ENCODE results near the gene NPPA. TPM values are rescaled to one million over a fixed set of nuclear protein-coding genes. Genes with fewer than 3 reads are reported as not detected.
A peak's percentile ranks its signal among the peaks of the same experiment; 100 is the strongest.

The NPPA gene
- total and polyA plus RNA-seq, 9 of the 15 experiments (the other 6 are each of a cell fraction or from before 2014, with no cell fraction given): not detected

DNA sequence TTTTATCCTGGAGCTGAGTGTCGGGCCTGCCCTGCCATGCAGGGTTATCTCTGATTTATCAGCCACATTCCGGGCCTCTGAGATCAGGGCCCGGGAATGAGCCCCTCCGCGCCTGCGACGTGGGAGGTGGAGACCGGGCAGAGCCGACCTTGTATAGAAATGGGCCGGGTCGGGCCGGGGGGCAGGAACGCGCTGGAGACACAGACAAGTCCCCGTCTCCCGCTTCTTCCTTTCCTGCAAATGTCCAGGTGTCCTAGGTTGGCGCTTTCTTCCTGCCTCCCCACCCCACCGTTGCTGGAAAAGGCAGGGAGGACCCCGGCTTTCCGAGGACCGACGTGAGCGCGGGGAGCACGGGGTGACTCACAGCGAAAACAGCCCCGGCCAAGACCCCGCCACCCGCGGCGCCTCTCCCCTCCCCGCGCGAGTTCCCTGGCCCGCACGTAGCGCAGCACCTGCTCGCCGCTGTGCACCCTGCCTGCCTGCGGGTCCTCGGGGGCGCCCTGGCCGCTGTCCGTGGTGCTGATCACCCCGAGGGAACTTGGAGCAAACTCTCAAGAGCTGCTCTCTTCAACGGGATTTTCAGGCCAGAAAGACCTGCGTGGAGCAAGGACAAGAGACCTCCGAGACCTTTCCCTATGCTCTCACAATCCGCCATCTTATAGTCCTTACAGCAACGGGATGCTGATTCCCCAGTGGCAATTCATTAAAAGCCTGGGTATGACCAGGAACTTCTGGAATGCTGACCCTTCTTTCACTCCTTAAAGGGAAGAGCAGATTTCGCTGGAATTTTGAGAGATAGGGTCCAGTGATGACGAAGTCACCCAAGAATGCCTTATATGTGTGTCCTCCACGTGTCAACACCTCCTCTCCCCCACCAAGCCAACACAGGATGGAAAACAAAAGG is 11.6 kb upstream of the NPPA start:
- ChIA-PET POLR2A (interaction anchor here (0.6 to 1.6 kb wide), 6 partner anchors 11 to 195 kb away, joined by 3 to 17 read pairs (median 3); partner anchors contain the start of genes FBXO6 and NPPA), CTCF (ENCODE audit: low intra/inter-chr PET ratio) (no interaction called here)
- DNase-seq (ENCODE audit: extremely low read depth in 1 of 4, low spot score in 3 of 4) (peak; percentile 89 to 97 (median 94)), ATAC-seq (peak; percentile 99), FAIRE-seq (peak; percentile 74)
- Histone ChIP-seq H3K4me1 (replicated peaks in 1 of 2; ENCODE audit: control insufficient read depth in 2 of 2, insufficient read depth in 2 of 2, low read length in 2 of 2) (peaks cover 0 to 10% of the 10 kb centered on the region in 2 experiments; a peak in 2 of 5 replicates), H3K4me3 (no peak overlapping the region), H2AFZ (ENCODE audit: low read depth, low read length) (no peak overlapping the region), H3K9me3 (replicated peaks; ENCODE audit: control insufficient read depth, insufficient read depth, low read depth, low read length) (no peaks in the 10 kb centered on the region), H4K20me1 (replicated peaks; ENCODE audit: control insufficient read depth, insufficient read depth, low read length) (peaks cover 16% of the 10 kb centered on the region), H3K9me1 (ENCODE audit: control insufficient read depth, insufficient read depth, low read length) (no peaks in the 10 kb centered on the region), H3K4me2 (ENCODE audit: insufficient read depth, low read length) (no peak overlapping the region), H3K36me3 (ENCODE audit: control insufficient read depth, insufficient read depth, low read length) (no peaks in the 10 kb centered on the region), H3K79me2 (ENCODE audit: control insufficient read depth, insufficient read depth, low read length) (no peaks in the 10 kb centered on the region), H3K27me3 (ENCODE audit: control insufficient read depth in 2 of 2, insufficient read depth in 2 of 2, low read length in 2 of 2) (peaks cover 40 to 45% of the 10 kb centered on the region in 2 experiments; a peak in 4 of 5 replicates), H3K27ac (ENCODE audit: extremely low read depth, low read depth, low read length) (no peak overlapping the region), H3K9ac (ENCODE audit: insufficient read depth in 1 of 2, low read depth in 2 of 2, low read length in 2 of 2) (no peak overlapping the region)
- 1% methylated on average over 52 of the region's 53 CpGs for WGBS (ENCODE audit: insufficient coverage, low coverage, missing lambda C conversion rate)
- in situ Hi-C loops (cut with MboI): no loop called here
- BruUV-seq (replicated peaks): no TSS peak
- intact Hi-C loops (cut with micrococcal nuclease): no loop called here
- TF ChIP-seq ZNF224 (CRISPR knock-in tag; IDR thresholded peaks at IDR 0.05) (peak; percentile 82; the same call in 1 of the 2 replicates), MEIS2 (IDR thresholded peaks at IDR 0.05; ENCODE audit: partially characterized antibody) (no peak), ZBTB17 (CRISPR knock-in tag; IDR thresholded peaks at IDR 0.05) (no peak), BCOR (IDR thresholded peaks at IDR 0.05) (no peak), ZNF3 (CRISPR knock-in tag; IDR thresholded peaks at IDR 0.05) (no peak), ILK (tag; IDR thresholded peaks at IDR 0.05; ENCODE audit: borderline replicate concordance, low read depth) (no peak), MYC (IDR thresholded peaks at IDR 0.05; ENCODE audit: low read depth, low read length) (0 out of 2 replicates have a peak, but pooled peaks have one; percentile 40), MYC (CRISPR knock-in tag; IDR thresholded peaks at IDR 0.05; ENCODE audit: borderline replicate concordance, low read depth) (no peak), TBP (optimal IDR thresholded peaks at IDR 0.05; ENCODE audit: low read depth, low read length) (no peak), POLR2A (conservative IDR thresholded peaks at IDR 0.05) (no peak), SAFB2 (IDR thresholded peaks at IDR 0.05; ENCODE audit: borderline replicate concordance, low read depth, low read length, severe bottlenecking) (no peak), FOXP1 (CRISPR knock-in tag; IDR thresholded peaks at IDR 0.05) (peak; percentile 97), ZNF408 (CRISPR knock-in tag; IDR thresholded peaks at IDR 0.05; ENCODE audit: low read depth) (no peak)
- TF ChIP-seq, protein P1, sequence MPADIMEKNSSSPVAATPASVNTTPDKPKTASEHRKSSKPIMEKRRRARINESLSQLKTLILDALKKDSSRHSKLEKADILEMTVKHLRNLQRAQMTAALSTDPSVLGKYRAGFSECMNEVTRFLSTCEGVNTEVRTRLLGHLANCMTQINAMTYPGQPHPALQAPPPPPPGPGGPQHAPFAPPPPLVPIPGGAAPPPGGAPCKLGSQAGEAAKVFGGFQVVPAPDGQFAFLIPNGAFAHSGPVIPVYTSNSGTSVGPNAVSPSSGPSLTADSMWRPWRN (IDR thresholded peaks at IDR 0.05; ENCODE audit: low read depth): no peak
- TF ChIP-seq, protein P2, sequence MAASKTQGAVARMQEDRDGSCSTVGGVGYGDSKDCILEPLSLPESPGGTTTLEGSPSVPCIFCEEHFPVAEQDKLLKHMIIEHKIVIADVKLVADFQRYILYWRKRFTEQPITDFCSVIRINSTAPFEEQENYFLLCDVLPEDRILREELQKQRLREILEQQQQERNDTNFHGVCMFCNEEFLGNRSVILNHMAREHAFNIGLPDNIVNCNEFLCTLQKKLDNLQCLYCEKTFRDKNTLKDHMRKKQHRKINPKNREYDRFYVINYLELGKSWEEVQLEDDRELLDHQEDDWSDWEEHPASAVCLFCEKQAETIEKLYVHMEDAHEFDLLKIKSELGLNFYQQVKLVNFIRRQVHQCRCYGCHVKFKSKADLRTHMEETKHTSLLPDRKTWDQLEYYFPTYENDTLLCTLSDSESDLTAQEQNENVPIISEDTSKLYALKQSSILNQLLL (CRISPR knock-in tag; IDR thresholded peaks at IDR 0.05; ENCODE audit: borderline replicate concordance): no peak
- TF ChIP-seq, protein P3, sequence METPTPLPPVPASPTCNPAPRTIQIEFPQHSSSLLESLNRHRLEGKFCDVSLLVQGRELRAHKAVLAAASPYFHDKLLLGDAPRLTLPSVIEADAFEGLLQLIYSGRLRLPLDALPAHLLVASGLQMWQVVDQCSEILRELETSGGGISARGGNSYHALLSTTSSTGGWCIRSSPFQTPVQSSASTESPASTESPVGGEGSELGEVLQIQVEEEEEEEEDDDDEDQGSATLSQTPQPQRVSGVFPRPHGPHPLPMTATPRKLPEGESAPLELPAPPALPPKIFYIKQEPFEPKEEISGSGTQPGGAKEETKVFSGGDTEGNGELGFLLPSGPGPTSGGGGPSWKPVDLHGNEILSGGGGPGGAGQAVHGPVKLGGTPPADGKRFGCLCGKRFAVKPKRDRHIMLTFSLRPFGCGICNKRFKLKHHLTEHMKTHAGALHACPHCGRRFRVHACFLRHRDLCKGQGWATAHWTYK (CRISPR knock-in tag; IDR thresholded peaks at IDR 0.05): 0 out of 2 replicates have a peak, but pooled peaks have one; percentile 60
- TF ChIP-seq, protein P4, sequence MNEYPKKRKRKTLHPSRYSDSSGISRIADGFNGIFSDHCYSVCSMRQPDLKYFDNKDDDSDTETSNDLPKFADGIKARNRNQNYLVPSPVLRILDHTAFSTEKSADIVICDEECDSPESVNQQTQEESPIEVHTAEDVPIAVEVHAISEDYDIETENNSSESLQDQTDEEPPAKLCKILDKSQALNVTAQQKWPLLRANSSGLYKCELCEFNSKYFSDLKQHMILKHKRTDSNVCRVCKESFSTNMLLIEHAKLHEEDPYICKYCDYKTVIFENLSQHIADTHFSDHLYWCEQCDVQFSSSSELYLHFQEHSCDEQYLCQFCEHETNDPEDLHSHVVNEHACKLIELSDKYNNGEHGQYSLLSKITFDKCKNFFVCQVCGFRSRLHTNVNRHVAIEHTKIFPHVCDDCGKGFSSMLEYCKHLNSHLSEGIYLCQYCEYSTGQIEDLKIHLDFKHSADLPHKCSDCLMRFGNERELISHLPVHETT (CRISPR knock-in tag; conservative IDR thresholded peaks at IDR 0.05 in 1 of 2, IDR thresholded peaks at IDR 0.05 in 1 of 2): 0 out of 4 replicates have a peak, but pooled peaks of 1 of the 2 experiments have one; percentile 76

Measured in K562 (cell line).